ENCODE results near the gene REV1. TPM values are rescaled to one million over a fixed set of nuclear protein-coding genes. Genes with fewer than 3 reads are reported as not detected.
A peak's percentile ranks its signal among the peaks of the same experiment; 100 is the strongest.

The REV1 gene
- polyA plus RNA-seq, 3 donors: 6.5 to 39.9 (median 9.5) TPM

GRCh38 chr2:99480390-99480789 is 9.4 kb downstream of the REV1 start:
- Mint-ChIP-seq H3K27ac (peak overlapping the region in 1 of 7 donors; percentile 52), H3K27me3 (ENCODE audit: low read depth in 3 of 3) (no peaks in the 10 kb centered on the region), H3K9me3 (no peaks in the 10 kb centered on the region), H3K4me1 (peaks cover 38% of the 10 kb centered on the region), H3K4me3 (no peak overlapping the region), H3K36me3 (peaks cover 1 to 9% of the 10 kb centered on the region in 2 donors)
- Histone ChIP-seq H3K79me2 (ENCODE audit: insufficient read depth, low read length) (peaks cover 100% of the 10 kb centered on the region), H3K4me1 (ENCODE audit: control insufficient read depth in 1 of 2, insufficient read depth in 2 of 2, low read length in 2 of 2) (peaks cover 0 to 7% of the 10 kb centered on the region in 2 donors), H3K4me2 (replicated peaks; ENCODE audit: extremely low read depth, low read length, poor library complexity, severe bottlenecking) (no peak overlapping the region), H2AFZ (ENCODE audit: insufficient read depth, low read depth, low read length, poor library complexity, severe bottlenecking) (no peak overlapping the region), H3K9me3 (replicated peaks in 1 of 2; ENCODE audit: control insufficient read depth in 1 of 2, insufficient read depth in 1 of 2, low read length in 2 of 2) (no peaks in the 10 kb centered on the region), H3K27ac (ENCODE audit: low read depth in 1 of 2, low read length in 2 of 2) (no peak overlapping the region), H3K4me3 (replicated peaks in 1 of 3; ENCODE audit: low read depth in 2 of 3, low read length in 3 of 3) (no peak overlapping the region), H3K9ac (ENCODE audit: insufficient read depth, low read length, poor library complexity, severe bottlenecking) (no peak overlapping the region), H3K36me3 (replicated peaks in 1 of 2; ENCODE audit: control insufficient read depth in 1 of 2, insufficient read depth in 2 of 2, low read length in 2 of 2) (peaks cover 2 to 5% of the 10 kb centered on the region in 2 donors), H3K27me3 (ENCODE audit: control insufficient read depth in 2 of 2, insufficient read depth in 2 of 2, low read length in 2 of 2) (no peaks in the 10 kb centered on the region), H4K20me1 (ENCODE audit: insufficient read depth, low read length) (peaks cover 93% of the 10 kb centered on the region)
- DNase-seq: no peak
- intact Hi-C loops (cut with micrococcal nuclease): no loop called here
- no peak for TF ChIP-seq CTCF (IDR thresholded peaks at IDR 0.05)
- WGBS (ENCODE audit: insufficient coverage): no CpG with 5 or more reads among the region's 1 CpG

GRCh38 chr2:99478632-99479031 is 11.2 kb downstream of the REV1 start:
- Mint-ChIP-seq H3K27ac (peak overlapping the region in 3 of 7 donors; percentile 19 to 30 (median 25)), H3K9me3 (no peaks in the 10 kb centered on the region), H3K36me3 (peaks cover 1 to 9% of the 10 kb centered on the region in 2 donors), H3K4me1 (peaks cover 39% of the 10 kb centered on the region), H3K27me3 (ENCODE audit: low read depth in 3 of 3) (peaks cover 0 to 2% (median 0%) of the 10 kb centered on the region in 3 donors), H3K4me3 (no peak overlapping the region)
- Histone ChIP-seq H3K79me2 (ENCODE audit: insufficient read depth, low read length) (peaks cover 100% of the 10 kb centered on the region), H4K20me1 (ENCODE audit: insufficient read depth, low read length) (peaks cover 90% of the 10 kb centered on the region), H3K4me1 (ENCODE audit: control insufficient read depth in 1 of 2, insufficient read depth in 2 of 2, low read length in 2 of 2) (peaks cover 0 to 7% of the 10 kb centered on the region in 2 donors), H3K4me2 (replicated peaks; ENCODE audit: extremely low read depth, low read length, poor library complexity, severe bottlenecking) (no peak overlapping the region), H3K4me3 (replicated peaks in 1 of 3; ENCODE audit: low read depth in 2 of 3, low read length in 3 of 3) (no peak overlapping the region), H3K9ac (ENCODE audit: insufficient read depth, low read length, poor library complexity, severe bottlenecking) (no peak overlapping the region), H3K36me3 (replicated peaks in 1 of 2; ENCODE audit: control insufficient read depth in 1 of 2, insufficient read depth in 2 of 2, low read length in 2 of 2) (peaks cover 2 to 5% of the 10 kb centered on the region in 2 donors), H2AFZ (ENCODE audit: insufficient read depth, low read depth, low read length, poor library complexity, severe bottlenecking) (no peak overlapping the region), H3K27ac (ENCODE audit: low read depth in 1 of 2, low read length in 2 of 2) (peak overlapping the region in 1 of 2 donors; percentile 49), H3K27me3 (ENCODE audit: control insufficient read depth in 2 of 2, insufficient read depth in 2 of 2, low read length in 2 of 2) (no peaks in the 10 kb centered on the region), H3K9me3 (replicated peaks in 1 of 2; ENCODE audit: control insufficient read depth in 1 of 2, insufficient read depth in 1 of 2, low read length in 2 of 2) (no peaks in the 10 kb centered on the region)
- DNase-seq: no peak
- intact Hi-C loops (cut with micrococcal nuclease): no loop called here
- 78% methylated on average over 4 of the region's 5 CpGs for WGBS (ENCODE audit: insufficient coverage)
- no peak for TF ChIP-seq CTCF (IDR thresholded peaks at IDR 0.05)
